ENCODE results near the gene AP2A2.

AP2A2 gene

DNA sequence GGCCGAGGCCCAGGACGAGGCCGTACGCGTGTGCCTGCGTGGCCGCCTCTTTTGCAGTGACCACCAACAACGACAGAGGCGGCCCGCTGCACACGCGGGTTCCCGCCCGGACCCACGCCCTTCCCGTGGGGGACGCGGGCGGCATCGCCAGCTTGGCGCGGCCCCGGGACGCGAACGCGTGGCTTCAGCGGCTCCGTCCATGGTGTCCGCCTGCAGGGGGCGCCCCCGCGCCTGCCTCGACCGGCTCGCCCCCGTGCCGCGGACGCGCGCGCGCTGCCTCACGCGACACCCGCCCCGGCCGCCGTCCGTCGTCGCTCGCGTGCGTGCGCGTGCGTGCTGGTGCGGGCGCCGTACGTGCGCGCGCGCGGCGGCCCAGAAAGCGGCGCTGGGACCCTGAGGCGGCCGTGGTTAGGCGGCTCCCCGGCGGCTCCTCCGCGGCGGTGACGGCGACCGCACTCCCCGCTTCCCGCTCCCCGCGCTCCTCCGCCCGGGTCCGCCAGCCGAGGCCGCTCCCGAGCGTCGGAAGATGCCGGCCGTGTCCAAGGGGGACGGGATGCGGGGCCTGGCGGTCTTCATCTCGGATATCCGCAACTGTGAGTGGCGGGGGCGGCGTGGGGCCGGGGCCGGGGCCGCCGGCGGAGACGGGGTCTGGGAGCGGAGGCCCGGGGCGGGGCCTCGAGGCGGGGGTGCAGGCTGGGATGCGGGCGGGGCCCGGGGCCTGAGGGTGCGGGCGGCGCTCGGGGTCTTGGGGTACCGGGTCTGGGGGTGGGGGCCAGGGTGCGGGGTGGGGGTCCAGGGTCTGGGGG lies at the start of gene AP2A2:
TSS of gene AP2A2 (plus strand) at position 375 of the 806 bp plus-strand sequence. CDS start at position 527, 152 bp downstream.
- peak within 1 kb of the TSS; percentile 83 for H3K4me3 ChIP-seq (ENCODE audit: low read depth, low read length)
- no peak for DNase-seq (ENCODE audit: low read depth)

DNA sequence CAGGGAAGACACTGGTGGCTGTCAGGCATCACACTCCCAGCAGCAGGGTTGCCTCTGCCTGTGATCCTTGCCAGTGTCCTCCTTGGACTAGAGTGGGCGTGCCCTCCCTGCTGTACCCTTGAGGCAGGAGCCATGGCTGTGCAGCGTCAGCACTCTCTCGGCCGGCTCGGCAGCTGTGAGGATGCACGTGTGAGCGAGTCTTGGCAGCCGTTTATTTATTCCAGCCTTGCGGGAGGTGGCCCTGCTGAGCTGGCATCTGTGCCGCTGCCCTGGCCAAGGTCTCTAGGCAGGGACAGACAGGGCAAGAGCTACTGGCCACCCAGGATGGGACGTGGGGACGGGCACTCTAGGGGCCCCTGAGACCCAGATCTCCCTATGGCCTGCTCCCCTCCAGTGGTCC lies 49.1 kb upstream of the AP2A2 start:
- DNase-seq (ENCODE audit: low read depth), result no peak
- no peak overlapping the region for H3K4me3 ChIP-seq (ENCODE audit: low read depth, low read length)

DNA sequence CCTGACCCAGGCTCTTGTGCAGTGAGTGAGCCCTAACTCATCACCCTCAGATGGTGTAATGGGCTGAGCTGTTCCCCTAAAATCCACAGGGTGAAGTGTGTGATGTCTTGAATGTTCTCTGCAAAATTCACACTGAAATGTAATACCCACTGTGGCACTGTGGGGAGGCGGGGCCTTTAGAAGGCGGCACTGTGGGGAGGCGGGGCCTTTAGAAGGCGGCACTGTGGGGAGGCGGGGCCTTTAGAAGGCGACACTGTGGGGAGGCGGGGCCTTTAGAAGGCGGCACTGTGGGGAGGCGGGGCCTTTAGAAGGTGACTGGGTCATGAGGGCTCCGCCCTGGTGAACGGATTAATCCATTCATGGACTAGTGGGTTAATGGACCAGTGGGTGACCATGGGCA lies 48.1 kb upstream of the AP2A2 start:
- no peak overlapping the region for H3K4me3 ChIP-seq (ENCODE audit: low read depth, low read length)
- DNase-seq (ENCODE audit: low read depth), result no peak

DNA sequence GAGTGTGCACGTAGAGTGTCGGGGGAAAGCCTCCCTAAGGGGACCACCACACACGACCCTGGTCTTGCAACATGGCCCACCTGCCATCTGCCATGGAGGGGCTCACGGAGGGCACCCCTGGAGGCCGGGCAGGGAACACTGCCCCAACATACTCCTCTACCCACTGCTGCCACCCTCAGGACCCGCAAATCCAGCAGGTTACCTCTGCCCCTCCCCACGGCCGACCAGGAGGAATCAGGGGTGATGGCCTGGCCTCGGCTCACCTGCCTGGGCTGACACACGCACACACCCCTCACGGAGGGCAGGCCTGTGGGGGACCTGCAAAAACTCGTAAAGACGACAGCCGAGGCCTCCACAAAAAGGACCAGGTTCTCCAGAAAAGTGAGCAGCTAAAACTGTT lies 45.2 kb upstream of the AP2A2 start:
- DNase-seq (ENCODE audit: low read depth), result no peak
- no peak overlapping the region for H3K4me3 ChIP-seq (ENCODE audit: low read depth, low read length)

DNA sequence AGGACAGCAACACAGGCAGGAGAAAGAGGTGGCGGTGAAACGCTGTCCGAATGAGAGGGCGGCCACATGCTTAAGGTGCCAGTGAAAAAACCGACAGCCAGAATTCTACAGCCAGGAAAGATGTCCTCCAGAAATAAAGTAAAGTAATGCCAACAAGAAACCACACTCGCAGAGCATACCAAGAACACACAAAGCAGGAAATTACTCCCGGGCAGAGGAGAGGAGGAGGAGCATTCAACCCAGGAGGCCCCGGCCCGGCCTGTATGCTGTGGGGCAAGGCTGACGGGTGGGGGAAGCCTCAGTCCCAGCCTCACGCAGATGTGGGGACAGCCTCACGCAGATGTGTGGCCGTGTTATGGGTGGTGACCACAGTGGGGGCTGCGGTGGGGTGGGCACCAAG lies 43.1 kb upstream of the AP2A2 start:
- no peak for DNase-seq (ENCODE audit: low read depth)
- H3K4me3 ChIP-seq (ENCODE audit: low read depth, low read length), result no peak overlapping the region

DNA sequence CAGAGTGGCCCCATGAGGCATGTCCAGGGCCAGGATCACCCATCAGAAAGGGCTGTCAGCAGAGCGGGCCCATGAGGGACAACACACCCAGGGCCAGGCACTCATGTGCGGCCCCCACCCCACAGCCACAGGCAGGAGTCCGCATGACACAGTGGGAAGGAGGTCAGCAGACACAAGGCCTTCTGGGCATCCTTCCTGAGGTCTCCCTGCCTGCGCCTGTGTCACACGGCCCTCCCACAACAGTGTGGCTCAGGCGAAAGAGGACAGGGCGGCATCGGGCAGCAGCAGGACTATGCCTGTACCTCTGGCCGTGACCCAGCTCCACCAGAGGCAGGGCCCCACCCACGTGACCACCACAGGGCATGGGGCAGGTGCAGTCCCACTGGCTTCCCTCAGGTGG lies 42.1 kb upstream of the AP2A2 start:
- no peak overlapping the region for H3K4me3 ChIP-seq (ENCODE audit: low read depth, low read length)
- DNase-seq (ENCODE audit: low read depth), result no peak

DNA sequence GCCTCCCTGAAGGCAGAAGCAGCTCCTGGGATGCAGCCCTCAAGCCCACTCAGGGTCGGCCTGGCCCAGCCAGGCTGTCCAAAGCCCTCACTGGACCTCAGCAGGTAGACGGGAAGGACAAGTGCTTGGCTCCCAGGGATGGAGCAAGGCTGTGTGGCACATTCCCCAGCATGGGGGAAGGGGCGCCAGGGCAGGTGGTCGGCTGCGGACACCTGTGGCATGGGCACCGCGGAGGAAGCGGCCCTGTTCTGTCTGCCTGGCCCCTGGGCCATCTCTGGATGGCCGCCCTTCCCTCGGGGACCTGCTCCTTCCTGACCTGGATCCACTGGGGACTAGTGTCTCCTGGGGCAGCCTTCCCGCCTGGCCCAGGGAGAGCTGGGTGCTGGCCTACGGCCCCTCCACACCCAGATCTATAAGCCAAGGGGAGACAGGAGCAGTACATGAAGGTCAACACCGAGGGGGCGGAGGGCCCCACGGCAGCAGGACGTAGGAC lies 41.0 kb upstream of the AP2A2 start:
- H3K4me3 ChIP-seq (ENCODE audit: low read depth, low read length), result no peak overlapping the region
- DNase-seq (ENCODE audit: low read depth), result no peak

DNA sequence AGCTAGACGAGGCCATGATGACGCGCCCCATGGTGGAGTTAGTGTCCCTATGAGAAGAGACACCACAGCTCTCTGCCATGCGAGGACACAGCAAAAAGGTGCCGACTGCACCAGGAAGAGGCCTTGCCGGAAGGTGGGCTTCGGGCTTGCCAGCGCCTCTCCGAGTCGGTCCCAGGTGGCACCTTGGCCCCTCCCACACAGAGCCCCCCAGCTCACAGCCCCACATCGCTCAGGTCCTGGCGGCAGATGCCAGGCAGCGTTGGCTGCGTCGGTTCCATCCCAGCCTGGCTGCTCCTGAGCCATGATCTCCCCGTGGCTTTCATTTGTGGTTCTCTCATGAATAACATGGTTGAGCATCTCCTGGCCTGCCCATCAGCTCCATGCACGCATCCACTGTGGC lies 39.1 kb upstream of the AP2A2 start:
- DNase-seq (ENCODE audit: low read depth), result no peak
- H3K4me3 ChIP-seq (ENCODE audit: low read depth, low read length), result no peak overlapping the region

DNA sequence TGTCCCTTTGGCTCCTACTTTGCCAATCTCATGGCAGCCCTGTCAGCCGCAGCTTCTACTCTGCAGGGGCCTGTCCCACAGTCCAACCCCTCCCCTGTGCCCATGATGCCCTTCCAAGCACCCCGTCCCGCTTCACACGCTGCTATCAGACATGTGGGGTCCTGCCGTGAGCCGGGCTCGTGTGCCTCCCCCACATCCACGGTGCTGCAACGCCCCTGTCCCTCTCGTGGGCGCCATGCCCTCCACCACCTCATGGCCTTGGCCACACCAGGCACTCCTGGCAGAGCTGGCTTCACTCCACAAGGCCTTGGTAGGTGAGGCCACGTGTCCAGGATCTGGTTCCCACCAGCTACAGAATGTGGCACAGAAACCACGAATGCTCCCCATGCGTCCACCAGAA lies 38.1 kb upstream of the AP2A2 start:
- H3K4me3 ChIP-seq (ENCODE audit: low read depth, low read length), result no peak overlapping the region
- no peak for DNase-seq (ENCODE audit: low read depth)

DNA sequence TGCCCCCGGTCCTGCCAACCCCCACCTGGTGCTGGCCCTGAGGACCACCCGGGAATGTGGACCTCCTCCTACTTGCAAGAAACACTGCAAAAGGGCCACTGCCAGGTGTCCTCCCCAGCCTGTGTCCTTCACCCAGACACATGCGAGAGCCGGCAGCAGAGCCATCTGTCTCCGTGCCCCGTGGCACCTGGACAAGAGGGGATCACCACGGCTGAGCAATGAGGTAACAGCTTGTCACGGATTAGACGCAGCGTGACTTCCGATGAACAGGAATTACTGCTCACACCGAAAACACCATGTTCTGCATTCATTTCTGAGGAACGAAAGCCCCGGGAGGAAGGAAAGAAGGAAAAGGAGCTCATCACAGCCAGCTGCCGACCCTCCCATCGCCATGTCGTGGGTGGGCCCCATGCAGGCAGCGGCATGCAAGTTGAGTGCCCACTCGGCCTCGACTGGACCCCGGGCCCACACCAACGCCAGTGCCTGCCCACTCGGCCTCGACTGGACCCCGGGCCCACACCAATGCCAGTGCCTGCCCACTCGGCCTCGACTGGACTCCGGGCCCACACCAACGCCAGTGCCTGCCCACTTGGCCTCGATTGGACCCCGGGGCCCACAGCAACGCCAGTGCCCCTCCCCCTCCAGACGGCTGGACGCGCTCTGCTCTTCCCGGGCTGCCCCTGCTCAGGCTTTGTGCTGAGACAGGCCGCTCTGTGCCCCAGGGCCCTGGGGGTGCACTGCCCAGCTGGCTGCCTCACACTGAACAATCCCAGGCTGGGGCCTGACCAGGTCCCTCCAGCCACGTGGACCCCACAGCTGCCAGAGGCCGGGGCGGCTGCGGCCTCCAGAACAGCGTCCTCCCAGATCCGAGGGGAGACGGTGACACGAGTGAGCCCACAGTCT lies 37.1 kb upstream of the AP2A2 start:
- no peak for DNase-seq (ENCODE audit: low read depth)
- H3K4me3 ChIP-seq (ENCODE audit: low read depth, low read length), result no peak overlapping the region

DNA sequence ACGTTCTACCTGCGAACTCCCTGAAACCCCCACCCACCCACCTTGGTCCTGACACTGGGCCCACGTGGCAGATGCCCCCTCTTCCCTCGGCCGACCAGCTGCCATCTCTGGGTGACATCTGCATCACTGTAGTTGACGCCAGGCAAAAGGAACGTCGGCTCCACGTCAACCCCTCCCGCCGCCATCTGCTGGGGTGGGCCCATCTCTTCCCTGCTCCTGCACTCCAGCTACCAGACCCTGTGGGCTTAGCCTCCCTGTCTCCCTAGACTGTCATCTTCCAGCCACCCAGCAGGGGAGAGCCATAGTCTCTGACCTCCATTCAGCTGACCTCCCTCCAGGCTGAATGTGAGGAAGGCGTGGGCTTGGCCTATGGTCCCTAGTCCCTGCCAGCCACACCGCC lies 36.4 kb upstream of the AP2A2 start:
- no peak overlapping the region for H3K4me3 ChIP-seq (ENCODE audit: low read depth, low read length)
- no peak for DNase-seq (ENCODE audit: low read depth)

DNA sequence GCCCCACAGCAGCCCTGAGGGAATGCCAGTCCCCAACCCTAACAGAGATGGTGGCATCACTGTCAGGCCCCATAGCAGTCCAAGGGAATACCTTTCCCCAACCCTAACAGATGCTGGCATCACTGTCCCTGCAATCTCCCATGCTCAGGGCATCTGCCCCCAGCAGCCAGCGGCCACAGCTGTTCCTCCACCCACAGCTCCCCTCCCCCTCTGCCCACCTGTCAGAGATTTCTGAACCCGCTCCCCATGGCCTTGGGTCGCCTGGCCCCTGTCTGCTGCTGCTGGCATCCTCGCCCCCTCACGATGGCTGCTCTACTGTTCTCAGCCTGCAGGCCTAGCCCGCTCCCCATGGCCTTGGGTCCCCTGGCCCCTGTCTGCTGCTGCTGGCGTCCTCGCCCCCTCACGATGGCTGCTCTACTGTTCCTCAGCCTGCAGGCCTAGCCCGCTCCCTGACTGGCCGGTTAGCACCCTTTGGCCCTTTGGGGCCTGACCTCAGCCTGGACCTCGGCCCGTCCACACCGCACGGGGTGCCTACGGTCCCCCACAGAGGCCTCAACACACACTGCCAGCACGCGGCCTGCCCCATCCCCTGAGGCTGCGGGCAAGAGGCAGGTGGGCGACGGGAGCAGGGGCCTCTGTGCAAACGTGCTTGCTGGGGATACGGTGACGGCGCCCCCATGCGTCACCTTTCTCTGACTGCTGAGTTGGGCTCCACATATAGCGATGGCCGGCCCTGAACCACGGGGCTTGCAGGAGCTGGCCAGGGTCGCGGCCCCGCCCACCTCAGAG lies 35.8 kb upstream of the AP2A2 start:
- H3K4me3 ChIP-seq (ENCODE audit: low read depth, low read length), result no peak overlapping the region
- no peak for DNase-seq (ENCODE audit: low read depth)

DNA sequence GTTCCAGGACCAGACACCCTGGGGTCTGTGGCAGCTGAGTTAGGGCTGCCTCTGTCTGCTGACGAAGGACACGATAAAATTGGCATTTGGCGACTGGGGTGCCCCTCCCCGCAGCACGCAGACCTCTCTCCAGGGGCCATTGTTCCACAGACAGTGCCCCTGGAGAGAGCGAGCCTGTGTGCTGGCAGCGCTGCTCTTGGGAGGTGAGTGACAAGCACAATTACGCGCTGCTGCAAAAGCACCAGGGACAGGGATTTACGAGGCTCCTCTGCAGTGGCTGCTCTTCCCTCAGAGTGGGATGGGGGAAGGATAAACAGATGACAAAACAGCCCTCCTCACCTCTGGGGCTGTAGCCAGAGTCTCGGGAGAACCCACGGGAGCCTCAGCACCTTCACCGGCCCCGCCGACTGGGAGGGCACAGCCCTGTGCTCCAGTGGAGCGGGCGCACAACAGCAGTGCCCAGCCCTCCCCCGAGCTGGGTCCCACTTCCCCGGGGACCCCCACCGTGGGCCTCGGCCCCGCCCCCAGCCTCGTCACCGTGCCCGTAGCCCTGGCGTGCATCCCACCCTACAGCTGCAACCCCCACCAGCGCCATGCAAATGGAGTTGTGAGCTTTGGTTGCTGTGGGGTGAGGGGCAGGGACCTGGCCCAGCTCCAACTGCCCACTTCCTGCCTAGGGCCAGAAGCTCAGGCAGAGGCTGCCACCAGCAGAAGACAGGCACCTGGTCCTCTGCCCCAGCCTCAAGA lies 34.7 kb upstream of the AP2A2 start:
- no peak overlapping the region for H3K4me3 ChIP-seq (ENCODE audit: low read depth, low read length)
- no peak for DNase-seq (ENCODE audit: low read depth)

DNA sequence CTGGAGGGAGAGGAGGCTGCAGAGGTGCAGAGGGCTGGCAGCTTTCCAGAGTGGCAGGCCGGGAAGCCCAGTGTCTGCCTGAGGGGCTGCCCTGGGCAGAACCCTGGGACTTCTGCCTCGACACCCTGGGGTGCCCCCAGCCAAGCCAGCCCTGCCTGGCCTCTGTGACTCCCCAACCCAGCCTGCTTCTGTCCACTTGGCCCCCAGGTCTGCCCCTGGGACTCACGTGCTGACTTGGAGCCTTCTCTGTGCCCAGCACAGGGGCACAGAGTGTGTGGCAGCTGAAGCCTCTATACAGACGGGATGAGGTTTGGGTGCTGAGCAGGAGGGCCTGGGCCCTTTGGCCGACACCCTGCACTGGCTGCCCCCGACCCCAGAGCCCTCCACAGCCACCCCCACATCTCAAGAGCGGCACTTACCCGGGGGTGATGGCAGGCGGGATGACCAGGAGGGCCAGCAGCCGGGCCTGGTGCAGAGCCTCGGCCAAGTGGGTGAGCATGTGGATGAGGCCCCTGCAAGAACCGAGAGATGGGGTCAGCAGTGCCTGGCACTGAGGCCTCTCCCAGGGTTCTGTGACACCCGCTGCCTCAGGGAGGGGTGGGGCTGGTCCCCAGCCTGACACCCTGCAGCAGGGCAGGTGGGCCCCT lies 32.5 kb upstream of the AP2A2 start:
- no peak overlapping the region for H3K4me3 ChIP-seq (ENCODE audit: low read depth, low read length)
- DNase-seq (ENCODE audit: low read depth), result no peak

DNA sequence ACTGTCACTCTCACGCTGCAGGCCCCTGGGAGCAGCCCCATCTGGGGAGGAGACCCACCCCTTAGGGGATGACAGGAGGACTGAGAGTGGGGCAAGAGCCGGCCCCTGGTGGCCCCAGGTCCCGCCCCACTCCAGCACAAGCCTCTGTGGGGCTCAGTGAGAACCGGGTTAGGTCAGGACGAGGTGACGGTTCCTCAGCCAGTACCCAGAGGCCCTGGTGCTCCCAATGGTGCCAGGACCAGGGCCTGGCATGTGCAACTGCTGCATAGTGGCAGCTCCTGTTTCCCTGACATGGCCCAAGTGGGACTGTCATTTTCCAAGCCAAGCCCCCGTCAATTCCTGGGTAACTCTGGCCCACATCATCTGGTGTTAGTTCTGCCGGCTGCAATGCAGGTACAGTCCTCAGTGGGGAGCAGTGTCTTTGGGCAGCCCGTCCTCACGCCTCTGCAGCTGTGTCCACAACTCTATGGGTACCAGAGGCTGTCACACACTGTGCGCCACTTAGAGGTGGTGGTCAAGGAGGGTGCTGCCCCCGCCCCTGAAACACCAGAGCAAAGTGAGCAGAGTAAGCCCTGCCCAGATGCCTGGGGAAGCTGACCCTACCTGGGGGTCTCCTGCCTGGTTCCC lies 31.0 kb upstream of the AP2A2 start:
- H3K4me3 ChIP-seq (ENCODE audit: low read depth, low read length), result no peak overlapping the region
- no peak for DNase-seq (ENCODE audit: low read depth)

DNA sequence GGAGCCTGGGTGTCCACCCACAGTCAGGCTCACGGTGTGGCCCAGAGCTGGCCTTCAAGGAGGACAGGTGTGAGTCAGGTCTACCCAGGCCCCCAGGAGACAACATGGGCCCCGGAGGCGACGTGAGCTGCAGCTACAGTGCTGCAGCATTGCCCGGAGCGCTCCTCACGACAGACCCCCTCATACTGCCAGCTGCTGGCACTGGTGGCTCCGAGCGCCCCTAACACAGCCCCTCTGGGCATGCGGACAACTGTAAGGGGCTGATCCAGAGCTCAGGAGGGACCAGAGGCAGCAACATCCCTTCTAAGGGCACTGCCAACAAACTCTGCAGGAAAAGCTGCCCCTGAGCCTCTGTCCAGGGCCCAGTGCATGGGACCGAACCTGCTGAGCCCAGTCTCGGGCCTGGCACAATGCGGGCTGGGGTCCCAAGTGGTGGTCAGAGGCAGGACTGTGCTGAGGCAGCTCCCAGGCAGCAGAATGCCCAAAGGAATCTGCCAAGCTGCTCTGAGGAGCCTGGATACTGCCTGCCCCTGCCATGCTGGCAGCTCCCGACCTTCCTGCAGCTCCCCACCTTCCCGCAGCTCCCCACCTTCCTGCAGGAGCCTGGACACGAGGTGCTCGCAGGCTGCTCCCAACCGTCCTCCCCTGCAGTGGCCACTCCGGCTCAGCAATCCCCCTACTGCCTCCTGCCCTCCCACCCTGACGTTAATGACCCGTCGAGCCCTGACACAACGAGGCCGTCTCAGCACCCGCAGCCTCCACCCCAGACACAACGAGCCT lies 30.1 kb upstream of the AP2A2 start:
- no peak for DNase-seq (ENCODE audit: low read depth)
- H3K4me3 ChIP-seq (ENCODE audit: low read depth, low read length), result no peak overlapping the region

DNA sequence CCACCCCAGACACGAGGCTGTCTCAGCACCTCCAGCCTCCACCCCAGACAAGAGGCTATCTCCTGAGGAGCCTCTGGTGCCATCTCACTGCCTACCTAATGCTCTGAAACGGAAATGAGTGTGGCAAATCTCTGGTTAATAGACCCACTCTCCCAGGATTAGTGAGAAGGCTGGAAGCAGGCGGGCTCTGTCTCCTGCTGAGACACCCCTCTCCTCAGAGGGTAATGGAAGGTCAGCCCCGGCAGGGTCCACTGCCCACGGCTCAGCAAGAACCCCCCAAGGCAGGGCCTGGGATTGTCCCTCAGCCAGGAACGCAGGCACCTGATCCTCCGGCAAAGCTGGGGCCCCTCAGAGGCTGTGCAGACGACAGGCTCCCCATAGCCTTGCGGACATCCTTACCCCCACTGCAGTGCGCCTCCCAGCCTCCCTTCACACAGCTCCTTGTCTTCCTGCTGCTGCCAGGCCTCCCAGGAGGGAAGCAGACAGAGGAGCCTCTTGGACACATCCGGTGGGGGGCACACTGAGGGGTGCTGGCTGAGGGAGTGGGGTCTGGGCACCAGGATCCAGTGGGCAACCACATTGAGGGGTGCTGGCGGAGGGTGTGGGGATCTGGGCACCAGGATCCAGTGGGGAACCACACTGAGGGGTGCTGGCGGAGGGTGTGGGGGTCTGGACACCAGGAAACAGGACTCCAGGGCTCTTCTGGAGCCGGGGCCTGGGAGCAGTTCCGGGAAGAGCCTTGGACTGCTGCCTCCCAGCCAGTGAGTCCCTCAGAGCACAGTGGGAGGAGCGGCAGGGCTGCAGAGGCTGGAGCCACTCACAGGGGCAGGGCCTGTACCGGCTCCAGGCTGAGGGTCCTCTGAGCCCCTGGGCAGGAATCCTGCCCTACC lies 28.2 kb upstream of the AP2A2 start:
- DNase-seq (ENCODE audit: low read depth), result no peak
- H3K4me3 ChIP-seq (ENCODE audit: low read depth, low read length), result no peak overlapping the region

All from skeletal muscle cell (primary cell).